BE2C (cell line): ENCODE data around the gene WWP2.

Experiments
- DNase-seq: peaks from one replicate; pipeline ENCODE4 v3.0.0-alpha.2; 2020
- H3K27me3 ChIP-seq: fragments of 250-450 bp; sonication (Bioruptor Pico); 2 replicates; pipeline ENCODE4 v1.5.1; 2020; ENCODE audit warnings: mild to moderate bottlenecking
- H3K36me3 ChIP-seq: fragments of 250-450 bp; sonication (Bioruptor Pico); 2 replicates; pipeline ENCODE4 v1.5.1; 2020; ENCODE audit warnings: mild to moderate bottlenecking
- H3K4me1 ChIP-seq: fragments of 250-450 bp; sonication (Bioruptor Pico); 2 replicates; pipeline ENCODE4 v1.5.1; 2020
- H3K4me3 ChIP-seq: 2 replicates; pipeline ENCODE4 v1.5.1; 2011; ENCODE audit warnings: low read depth, low read length
- H3K9me3 ChIP-seq: fragments of 250-450 bp; sonication (Bioruptor Pico); 2 replicates; pipeline ENCODE4 v1.5.1; 2020
- TF ChIP-seq, protein P1 (sequence below): IDR thresholded peaks from 2 replicates; pipeline ENCODE4 v1.5.1; 2012; ENCODE audit warnings: mild to moderate bottlenecking, low read depth, low read length

The WWP2 gene

DNA sequence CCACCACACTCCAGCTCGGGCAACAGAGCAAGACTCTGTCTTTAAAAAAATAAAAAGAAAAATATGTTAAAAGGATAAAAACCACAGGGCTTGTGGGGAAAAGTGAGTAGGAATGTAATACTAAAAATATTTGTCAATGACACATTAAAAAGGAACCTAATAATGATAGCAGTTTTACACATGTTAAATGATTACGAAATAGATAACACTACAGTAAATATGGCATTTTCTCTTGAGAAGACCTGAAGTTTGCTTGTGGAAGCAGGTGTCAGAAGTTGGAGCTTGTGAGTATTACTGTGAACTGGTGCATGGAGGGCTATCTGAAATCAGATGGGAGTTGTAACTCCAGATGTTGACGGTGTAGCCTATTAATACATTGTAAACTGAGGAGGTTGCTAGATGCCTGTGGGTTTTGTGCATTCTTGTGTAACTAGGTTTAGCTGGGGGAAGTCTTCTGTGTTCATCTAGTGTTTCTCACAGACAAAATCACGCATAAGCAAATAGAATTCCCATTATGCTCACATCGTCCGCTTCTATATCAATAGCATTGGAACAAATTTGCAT lies 144.8 kb downstream of the WWP2 start:
- no peaks in the 10 kb centered on the region for H3K27me3 ChIP-seq
- H3K4me3 ChIP-seq: no peak overlapping the region
- peaks cover 4% of the 10 kb centered on the region; the same call in 1 of the 2 replicates for H3K4me1 ChIP-seq
- no peak for DNase-seq
- H3K36me3 ChIP-seq: no peaks in the 10 kb centered on the region
- TF ChIP-seq, protein P1, sequence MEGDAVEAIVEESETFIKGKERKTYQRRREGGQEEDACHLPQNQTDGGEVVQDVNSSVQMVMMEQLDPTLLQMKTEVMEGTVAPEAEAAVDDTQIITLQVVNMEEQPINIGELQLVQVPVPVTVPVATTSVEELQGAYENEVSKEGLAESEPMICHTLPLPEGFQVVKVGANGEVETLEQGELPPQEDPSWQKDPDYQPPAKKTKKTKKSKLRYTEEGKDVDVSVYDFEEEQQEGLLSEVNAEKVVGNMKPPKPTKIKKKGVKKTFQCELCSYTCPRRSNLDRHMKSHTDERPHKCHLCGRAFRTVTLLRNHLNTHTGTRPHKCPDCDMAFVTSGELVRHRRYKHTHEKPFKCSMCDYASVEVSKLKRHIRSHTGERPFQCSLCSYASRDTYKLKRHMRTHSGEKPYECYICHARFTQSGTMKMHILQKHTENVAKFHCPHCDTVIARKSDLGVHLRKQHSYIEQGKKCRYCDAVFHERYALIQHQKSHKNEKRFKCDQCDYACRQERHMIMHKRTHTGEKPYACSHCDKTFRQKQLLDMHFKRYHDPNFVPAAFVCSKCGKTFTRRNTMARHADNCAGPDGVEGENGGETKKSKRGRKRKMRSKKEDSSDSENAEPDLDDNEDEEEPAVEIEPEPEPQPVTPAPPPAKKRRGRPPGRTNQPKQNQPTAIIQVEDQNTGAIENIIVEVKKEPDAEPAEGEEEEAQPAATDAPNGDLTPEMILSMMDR: no peak
- no peaks in the 10 kb centered on the region for H3K9me3 ChIP-seq

DNA sequence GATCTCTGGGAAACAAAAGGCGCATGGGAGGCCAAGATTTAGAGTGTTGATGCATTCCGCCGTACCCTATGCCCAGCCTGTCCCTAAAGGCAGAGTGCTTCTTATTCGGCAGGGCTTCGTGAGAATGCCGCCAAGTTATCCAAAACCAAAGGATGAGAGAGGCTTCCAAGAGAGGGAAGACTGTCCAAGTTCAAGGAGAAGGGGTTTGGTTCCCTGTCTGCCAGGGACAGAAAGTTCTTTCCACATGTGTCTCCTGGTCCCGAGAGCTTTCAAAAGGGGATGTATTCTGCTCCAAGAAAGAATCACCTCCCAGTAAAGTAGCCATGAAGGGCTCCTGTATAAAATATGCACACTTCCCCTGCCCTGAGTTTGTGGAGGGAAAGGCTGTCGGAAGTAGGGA lies 146.9 kb downstream of the WWP2 start:
- H3K36me3 ChIP-seq: no peaks in the 10 kb centered on the region
- H3K27me3 ChIP-seq: no peaks in the 10 kb centered on the region
- TF ChIP-seq, protein P1: no peak
- H3K9me3 ChIP-seq: no peaks in the 10 kb centered on the region
- peaks cover 4% of the 10 kb centered on the region; the same call in 1 of the 2 replicates for H3K4me1 ChIP-seq
- no peak for DNase-seq
- no peak overlapping the region for H3K4me3 ChIP-seq

DNA sequence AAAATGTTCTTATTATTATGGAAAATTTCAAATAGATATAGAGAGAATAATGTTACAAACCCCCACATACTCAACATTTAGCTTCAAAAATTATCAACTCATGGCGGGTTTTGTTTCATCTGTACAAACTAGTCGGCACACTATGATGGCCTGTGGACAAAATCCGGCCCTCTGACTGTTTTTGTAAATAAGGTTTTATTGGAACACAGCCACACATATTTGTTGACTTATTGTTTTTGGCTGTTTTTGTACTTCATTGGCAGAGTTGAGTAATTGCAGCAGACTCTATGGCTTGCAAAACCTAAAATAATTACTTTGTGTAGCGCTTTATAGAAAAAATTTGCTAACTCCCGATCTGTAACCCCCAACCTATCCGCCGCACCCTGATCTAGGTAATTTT lies 147.6 kb downstream of the WWP2 start:
- no peak for DNase-seq
- Histone ChIP-seq H3K36me3 (no peaks in the 10 kb centered on the region), H3K9me3 (no peaks in the 10 kb centered on the region), H3K27me3 (no peaks in the 10 kb centered on the region), H3K4me1 (peaks cover 4% of the 10 kb centered on the region; the same call in 1 of the 2 replicates), H3K4me3 (no peak overlapping the region)
- TF ChIP-seq, protein P1: no peak

DNA sequence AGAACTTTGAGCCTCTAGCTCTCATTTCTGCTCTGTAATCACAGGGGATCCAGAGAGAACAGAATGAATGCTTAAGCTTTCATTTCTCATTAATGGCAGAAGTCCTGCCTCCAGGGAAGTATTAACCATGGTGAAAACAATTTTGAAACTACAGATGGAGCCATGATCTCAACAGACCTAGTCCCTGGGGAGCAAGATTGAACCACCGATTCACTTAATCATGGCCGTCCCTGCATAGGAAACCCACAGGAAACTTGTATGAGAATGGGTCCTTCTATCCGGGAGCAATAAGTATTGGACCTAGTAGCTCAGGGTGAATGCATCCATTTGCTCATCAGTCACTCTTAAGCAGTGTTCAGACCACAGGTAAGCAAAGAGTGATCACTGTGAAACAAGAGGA lies 148.8 kb downstream of the WWP2 start:
- Histone ChIP-seq H3K4me3 (no peak overlapping the region), H3K9me3 (no peaks in the 10 kb centered on the region), H3K27me3 (no peaks in the 10 kb centered on the region), H3K36me3 (no peaks in the 10 kb centered on the region), H3K4me1 (peaks cover 4% of the 10 kb centered on the region)
- no peak for DNase-seq
- TF ChIP-seq, protein P1: no peak

DNA sequence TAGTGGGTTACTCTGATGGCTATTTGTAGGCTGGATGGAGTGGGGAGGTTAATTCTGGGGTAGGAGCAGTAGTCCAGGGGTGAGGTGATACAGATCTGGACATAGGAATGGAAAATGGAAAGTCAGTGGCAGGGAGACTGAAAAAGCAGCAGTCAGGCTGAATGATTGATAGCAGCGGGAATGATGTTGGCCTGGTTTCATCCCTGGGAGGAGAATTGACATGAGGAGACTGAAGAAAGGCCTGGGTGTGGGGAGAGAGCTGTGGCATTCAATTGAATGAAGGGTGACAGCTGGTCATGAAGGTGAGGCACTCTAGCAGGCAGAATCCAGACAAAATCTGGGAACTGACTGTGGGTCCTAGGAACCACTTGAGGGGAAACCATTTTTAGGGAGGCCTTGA lies 154.3 kb downstream of the WWP2 start:
- DNase-seq: no peak
- Histone ChIP-seq H3K9me3 (no peaks in the 10 kb centered on the region), H3K27me3 (no peaks in the 10 kb centered on the region), H3K4me1 (no peaks in the 10 kb centered on the region; the same call in 1 of the 2 replicates), H3K36me3 (no peaks in the 10 kb centered on the region), H3K4me3 (no peak overlapping the region)
- TF ChIP-seq, protein P1: no peak

DNA sequence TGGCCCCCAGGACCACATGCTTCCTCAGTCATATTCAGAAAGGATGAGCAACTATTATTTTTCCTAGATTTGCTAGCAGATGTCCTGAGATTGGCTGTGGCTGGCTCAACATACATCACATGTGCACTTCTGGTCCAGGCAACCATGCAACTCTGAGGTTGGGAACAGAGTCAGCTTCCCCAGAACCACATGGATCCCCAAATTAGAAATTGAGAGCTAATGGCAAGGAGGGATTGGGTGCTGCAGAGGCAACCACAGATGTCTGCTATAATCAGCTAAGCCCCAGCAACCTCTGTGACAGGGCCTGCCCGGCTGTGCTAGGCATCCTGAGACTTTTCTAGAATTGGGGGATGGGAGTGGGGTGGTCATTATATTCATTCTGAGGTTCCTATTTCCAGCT lies 155.2 kb downstream of the WWP2 start:
- no peaks in the 10 kb centered on the region for H3K36me3 ChIP-seq
- DNase-seq: no peak

More for the DNA sequence above, 155.2 kb downstream of the WWP2 start:
- no peaks in the 10 kb centered on the region for H3K27me3 ChIP-seq
- H3K9me3 ChIP-seq: no peaks in the 10 kb centered on the region
- no peak overlapping the region for H3K4me3 ChIP-seq
- H3K4me1 ChIP-seq: no peaks in the 10 kb centered on the region; the same call in 1 of the 2 replicates
- TF ChIP-seq, protein P1: no peak
